Spinal cord (tissue), 10 donors: ENCODE results near the gene KLF4. TPM values are rescaled to one million over a fixed set of nuclear protein-coding genes. Genes with fewer than 3 reads are reported as not detected.
A peak's percentile ranks its signal among the peaks of the same experiment; 100 is the strongest.

Experiments used
- DNase-seq, 6 donors: peaks; one replicate each; pipeline versions ENCODE4 v3.0.0 to v3.0.0-alpha.2; 2013 to 2015; ENCODE audit warnings: low spot score in 6 of 6, low read depth in 4 of 6
- H3K27ac ChIP-seq: one replicate; pipeline ENCODE4 v1.5.1; 2013; ENCODE audit warnings: low read depth, low read length, control low read depth
- H3K27me3 ChIP-seq: one replicate; pipeline ENCODE4 v1.6.1; 2013; ENCODE audit warnings: low read length; ENCODE audit not compliant: control insufficient read depth, insufficient read depth
- H3K36me3 ChIP-seq: one replicate; pipeline ENCODE4 v1.6.1; 2013; ENCODE audit warnings: low read length; ENCODE audit not compliant: control insufficient read depth, insufficient read depth
- H3K4me1 ChIP-seq: one replicate; pipeline ENCODE4 v1.6.1; 2013; ENCODE audit warnings: low read length; ENCODE audit not compliant: control insufficient read depth, insufficient read depth
- H3K4me3 ChIP-seq: one replicate; pipeline ENCODE4 v1.5.1; 2013; ENCODE audit warnings: low read depth, low read length, control low read depth
- H3K9me3 ChIP-seq: one replicate; pipeline ENCODE4 v1.6.1; 2013; ENCODE audit warnings: low read length; ENCODE audit not compliant: control insufficient read depth, insufficient read depth
- WGBS: methylation state at CpG from one replicate; pipeline ENCODE4 v1.1.5; 2013; ENCODE audit warnings: missing lambda C conversion rate; ENCODE audit not compliant: insufficient coverage; 5-methylcytosine and 5-hydroxymethylcytosine counted together
- polyA plus RNA-seq, 2 donors: library from polyadenylated mRNA; unstranded; fragments of 120-200 nt; gene quantifications; one replicate each; pipeline ENCODE4 v1.2.1, GENCODE V29; 2013; ENCODE audit not compliant: insufficient read length in 2 of 2
- total RNA-seq, 2 donors: library from RNA; depleted of rRNA in 1 of 2; stranded (reverse); fragments of 120-200 nt in 1 of 2; fragments of >200 nt in 1 of 2; gene quantifications; one replicate each; pipeline versions ENCODE4 v1.2.3 to v1.2.4, GENCODE V29; 2013 to 2014
- donor health status: healthy.

Gene KLF4
- total and polyA plus RNA-seq, 4 donors: 13.5 to 42.9 (median 30.4) TPM

DNA sequence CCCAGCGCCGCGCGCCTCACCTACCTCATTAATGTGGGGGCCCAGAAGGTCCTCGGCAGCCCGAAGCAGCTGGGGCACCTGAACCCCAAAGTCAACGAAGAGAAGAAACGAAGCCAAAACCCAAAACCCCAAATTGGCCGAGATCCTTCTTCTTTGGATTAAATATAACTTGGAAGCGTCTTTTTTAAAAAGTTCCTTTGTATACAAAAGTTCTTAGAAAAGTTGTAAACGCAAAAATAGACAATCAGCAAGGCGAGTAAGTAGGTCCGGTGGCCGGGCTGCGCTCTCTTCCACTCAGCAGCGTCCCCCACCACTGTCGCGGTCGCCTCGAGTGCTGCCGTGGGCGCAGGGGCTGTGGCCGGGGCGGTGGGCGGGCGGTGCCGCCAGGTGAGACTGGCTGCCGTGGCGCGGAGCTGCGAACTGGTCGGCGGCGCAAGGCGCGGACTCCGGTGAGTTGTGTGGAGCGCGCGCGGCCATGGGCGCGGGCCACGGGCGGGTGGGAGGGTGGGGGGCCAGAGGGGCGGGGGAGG is 360 bp downstream of the KLF4 start:
- Histone ChIP-seq H3K27me3 (peaks cover 47% of the 10 kb centered on the region), H3K9me3 (no peaks in the 10 kb centered on the region), H3K4me1 (peaks cover 47% of the 10 kb centered on the region), H3K4me3 (peak overlapping the region; percentile 64), H3K27ac (peak overlapping the region; percentile 68), H3K36me3 (no peaks in the 10 kb centered on the region)
- 0% methylated on average over 16 of the region's 46 CpGs for WGBS
- peak in 1 of 6 donors; percentile 36 for DNase-seq

DNA sequence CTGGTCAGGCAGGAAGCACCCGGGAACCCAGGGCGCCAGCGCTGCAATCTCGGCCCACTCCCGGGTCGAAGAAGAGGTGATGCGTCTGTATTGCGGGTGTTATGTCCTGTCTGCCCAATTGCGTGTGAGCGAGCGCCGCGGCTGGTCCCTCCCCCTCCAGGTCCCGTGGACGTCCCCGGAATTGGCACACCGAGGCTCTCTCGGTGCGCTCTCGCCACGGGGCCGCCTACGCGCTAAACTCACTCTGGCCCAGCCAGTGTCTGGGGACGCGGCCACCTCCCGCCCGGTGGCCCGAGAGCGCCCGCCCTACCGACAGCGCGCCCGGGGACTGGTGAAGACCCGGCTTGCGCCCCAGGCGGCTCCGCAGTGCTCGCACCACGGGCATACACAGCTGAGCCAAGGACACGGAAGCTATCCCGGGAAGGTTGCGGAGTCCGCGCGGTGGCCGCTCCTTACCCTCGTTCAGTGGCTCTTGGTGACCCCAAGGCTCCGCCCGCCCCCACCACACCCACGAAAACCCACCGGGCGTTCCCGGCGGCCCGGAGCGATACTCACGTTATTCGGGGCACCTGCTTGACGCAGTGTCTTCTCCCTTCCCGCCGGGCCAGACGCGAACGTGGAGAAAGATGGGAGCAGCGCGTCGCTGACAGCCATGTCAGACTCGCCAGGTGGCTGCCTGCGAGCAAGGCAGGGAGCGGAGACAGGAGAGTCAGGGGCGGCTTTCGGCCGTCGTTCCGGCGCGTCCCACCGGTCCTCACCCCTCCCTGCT is 1.0 kb downstream of the KLF4 start:
- H3K27ac ChIP-seq: peak overlapping the region; percentile 68
- peak overlapping the region; percentile 64 for H3K4me3 ChIP-seq
- peaks cover 47% of the 10 kb centered on the region for H3K4me1 ChIP-seq
- under 1% methylated on average over 80 of the region's 80 CpGs for WGBS
- no peaks in the 10 kb centered on the region for H3K36me3 ChIP-seq
- DNase-seq: peak in 2 of 6 donors; percentile 55 to 66
- peaks cover 47% of the 10 kb centered on the region for H3K27me3 ChIP-seq
- no peaks in the 10 kb centered on the region for H3K9me3 ChIP-seq

DNA sequence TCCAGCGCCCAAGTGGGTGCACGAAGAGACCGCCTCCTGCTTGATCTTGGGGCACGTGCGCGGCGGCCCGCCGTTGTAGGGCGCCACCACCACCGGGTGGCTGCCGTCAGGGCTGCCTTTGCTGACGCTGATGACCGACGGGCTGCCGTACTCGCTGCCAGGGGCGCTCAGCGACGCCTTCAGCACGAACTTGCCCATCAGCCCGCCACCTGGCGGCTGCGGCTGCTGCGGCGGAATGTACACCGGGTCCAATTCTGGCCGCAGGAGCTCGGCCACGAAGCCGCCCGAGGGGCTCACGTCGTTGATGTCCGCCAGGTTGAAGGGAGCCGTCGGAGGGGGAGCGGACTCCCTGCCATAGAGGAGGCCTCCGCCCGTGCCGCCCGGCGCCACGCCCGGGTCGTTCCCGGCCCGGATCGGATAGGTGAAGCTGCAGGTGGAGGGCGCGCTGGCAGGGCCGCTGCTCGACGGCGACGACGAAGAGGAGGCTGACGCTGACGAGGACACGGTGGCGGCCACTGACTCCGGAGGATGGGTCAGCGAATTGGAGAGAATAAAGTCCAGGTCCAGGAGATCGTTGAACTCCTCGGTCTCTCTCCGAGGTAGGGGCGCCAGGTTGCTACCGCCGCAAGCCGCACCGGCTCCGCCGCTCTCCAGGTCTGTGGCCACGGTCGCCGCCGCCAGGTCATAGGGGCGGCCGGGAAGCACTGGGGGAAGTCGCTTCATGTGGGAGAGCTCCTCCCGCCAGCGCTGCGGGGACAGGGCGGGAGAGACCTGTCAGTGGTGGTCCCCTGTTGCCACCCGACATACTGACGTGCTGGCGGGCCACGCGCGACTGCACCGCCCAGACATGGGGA is 1.8 kb downstream of the KLF4 start:
- Histone ChIP-seq H3K36me3 (no peaks in the 10 kb centered on the region), H3K4me1 (peaks cover 47% of the 10 kb centered on the region), H3K27me3 (peaks cover 47% of the 10 kb centered on the region), H3K27ac (peak overlapping the region; percentile 60), H3K4me3 (peak overlapping the region; percentile 64), H3K9me3 (no peaks in the 10 kb centered on the region)
- peak in 2 of 6 donors; percentile 79 to 81 for DNase-seq
- WGBS: 2% methylated on average over 91 of the region's 91 CpGs

DNA sequence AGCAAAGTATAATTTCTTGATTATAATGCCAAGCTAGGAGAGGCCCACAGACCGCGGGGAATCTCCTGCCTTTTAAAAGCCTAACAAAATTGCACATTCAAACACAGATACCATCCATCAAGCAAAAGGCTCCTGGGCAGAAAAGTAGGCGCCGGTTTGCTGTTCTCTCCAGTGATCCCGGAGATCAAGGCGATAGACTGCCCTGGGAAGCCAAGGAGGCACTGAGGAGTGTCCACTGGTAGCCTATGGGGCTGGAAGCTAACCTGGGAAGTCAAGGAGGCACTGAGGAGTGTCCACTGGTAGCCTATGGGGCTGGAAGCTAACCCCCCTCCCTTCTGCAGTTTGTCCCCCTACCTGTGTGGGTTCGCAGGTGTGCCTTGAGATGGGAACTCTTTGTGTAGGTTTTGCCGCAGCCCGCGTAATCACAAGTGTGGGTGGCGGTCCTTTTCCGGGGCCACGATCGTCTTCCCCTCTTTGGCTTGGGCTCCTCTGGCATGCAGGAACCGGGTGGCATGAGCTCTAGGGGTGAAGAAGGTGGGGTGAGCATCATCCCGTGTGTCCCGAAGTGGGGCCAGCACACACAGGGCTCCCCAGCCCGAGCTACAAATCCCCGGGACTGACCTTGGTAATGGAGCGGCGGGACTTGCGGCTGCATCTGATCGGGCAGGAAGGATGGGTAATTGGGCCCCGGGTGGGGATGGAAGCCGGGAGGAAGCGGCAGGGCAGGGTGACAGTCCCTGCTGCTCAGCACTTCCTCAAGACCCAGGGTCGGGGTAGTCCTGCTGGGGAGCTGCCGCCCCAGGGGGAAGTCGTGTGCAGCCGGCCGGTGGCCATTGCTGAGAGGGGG is 2.7 kb downstream of the KLF4 start:
- Histone ChIP-seq H3K9me3 (no peaks in the 10 kb centered on the region), H3K27ac (peak overlapping the region; percentile 33), H3K27me3 (peaks cover 46% of the 10 kb centered on the region), H3K4me1 (peaks cover 47% of the 10 kb centered on the region), H3K36me3 (no peaks in the 10 kb centered on the region), H3K4me3 (peak overlapping the region; percentile 64)
- DNase-seq: peak in 2 of 6 donors; percentile 21 to 29
- WGBS: 13% methylated on average over 22 of the region's 31 CpGs

DNA sequence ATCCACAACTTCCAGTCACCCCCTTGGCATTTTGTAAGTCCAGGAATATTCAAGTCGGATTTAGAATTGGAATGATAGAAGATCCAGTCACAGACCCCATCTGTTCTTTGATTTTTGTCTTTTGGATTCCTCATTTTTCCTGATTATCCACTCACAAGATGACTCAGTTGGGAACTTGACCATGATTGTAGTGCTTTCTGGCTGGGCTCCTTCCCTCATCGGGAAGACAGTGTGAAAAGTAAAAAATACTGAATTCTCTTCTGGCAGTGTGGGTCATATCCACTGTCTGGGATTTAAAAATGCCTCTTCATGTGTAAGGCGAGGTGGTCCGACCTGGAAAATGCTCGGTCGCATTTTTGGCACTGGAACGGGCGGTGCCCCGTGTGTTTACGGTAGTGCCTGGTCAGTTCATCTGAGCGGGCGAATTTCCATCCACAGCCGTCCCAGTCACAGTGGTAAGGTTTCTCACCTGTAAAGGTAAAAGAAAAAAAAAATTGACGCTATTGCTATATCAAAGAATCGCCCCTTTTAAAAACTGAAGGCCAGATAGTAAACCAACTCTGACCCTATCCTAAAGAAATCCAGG is 4.0 kb downstream of the KLF4 start:
- H3K27me3 ChIP-seq: peaks cover 33% of the 10 kb centered on the region
- no peaks in the 10 kb centered on the region for H3K9me3 ChIP-seq
- H3K4me3 ChIP-seq: peak overlapping the region; percentile 64
- no peaks in the 10 kb centered on the region for H3K36me3 ChIP-seq
- peaks cover 33% of the 10 kb centered on the region for H3K4me1 ChIP-seq
- DNase-seq: no peak
- WGBS: 79% methylated on average over 9 of the region's 15 CpGs
- peak overlapping the region; percentile 52 for H3K27ac ChIP-seq

DNA sequence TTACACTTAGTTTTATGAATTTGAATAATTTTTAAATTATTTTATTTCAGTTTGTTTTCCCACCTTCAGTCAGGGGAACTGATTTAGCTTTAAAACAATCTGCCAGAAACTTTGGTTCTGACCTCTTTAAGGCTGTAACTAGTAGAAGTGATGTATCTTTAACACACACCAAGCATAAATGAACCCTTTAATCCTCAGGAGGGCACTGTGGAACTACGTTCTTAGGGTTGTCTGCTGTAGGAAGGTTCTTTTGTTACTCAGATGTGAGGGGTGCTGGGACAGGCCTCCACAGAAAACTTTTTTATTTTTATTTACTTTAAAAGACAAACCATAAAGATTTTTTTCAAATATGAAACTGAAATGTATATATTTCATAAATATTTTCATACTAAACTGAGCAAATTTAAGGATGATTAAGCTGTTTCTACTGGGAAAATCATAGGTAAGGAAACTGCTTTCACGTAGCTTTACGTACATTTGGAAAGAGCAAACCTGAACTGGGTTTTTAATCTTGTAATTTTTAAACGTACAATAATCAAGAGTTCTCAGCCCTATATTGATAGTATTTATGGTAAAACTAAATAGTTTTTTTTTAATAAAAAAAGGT is 5.3 kb downstream of the KLF4 start:
- Histone ChIP-seq H3K9me3 (no peaks in the 10 kb centered on the region), H3K4me1 (peaks cover 26% of the 10 kb centered on the region), H3K36me3 (no peaks in the 10 kb centered on the region), H3K27me3 (peaks cover 26% of the 10 kb centered on the region), H3K4me3 (no peak overlapping the region), H3K27ac (no peak overlapping the region)
- no CpG with 5 or more reads among the region's 4 CpGs for WGBS
- DNase-seq: peak in 2 of 6 donors; percentile 90 to 92

DNA sequence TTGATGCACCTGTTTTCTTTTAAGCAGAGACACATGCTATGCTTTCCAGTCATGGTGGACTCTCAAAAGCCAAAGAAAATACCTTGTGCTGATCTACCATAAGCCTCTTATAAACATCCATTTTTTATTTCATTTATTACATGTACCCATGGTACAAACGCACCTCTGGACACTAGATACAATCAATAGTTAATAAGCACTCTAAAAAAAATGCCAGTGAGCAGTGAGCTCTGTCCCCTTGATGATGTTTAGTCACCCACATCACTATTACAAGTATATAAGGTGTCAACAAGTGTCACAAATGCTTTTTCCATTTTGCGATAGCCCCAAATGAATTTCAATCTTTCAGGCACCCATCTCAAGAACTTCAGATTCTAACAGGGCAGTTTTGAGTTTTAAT is 5.9 kb downstream of the KLF4 start:
- Histone ChIP-seq H3K9me3 (no peaks in the 10 kb centered on the region), H3K27me3 (peaks cover 20% of the 10 kb centered on the region), H3K4me3 (no peak overlapping the region), H3K4me1 (peaks cover 21% of the 10 kb centered on the region), H3K27ac (no peak overlapping the region), H3K36me3 (no peaks in the 10 kb centered on the region)
- DNase-seq: no peak
- WGBS: no CpG with 5 or more reads among the region's 2 CpGs

DNA sequence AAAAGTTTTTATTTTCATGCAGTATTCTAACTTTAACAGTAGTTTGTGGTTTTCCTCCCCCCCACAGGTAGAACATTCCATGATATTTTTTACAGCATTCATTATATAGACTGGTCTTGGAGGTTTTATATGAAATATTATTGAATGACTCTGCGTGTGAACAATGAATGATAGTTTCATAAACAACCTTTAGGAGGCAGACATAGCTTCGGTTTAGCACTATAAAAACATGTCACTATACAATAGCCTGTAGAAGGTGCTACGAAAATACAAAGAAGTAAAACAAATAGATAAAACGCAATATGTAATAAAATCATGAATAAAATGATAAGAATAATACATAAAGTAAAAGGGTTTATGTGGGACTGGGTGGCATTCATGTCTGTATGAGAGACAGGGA is 8.5 kb downstream of the KLF4 start:
- Histone ChIP-seq H3K36me3 (no peaks in the 10 kb centered on the region), H3K27ac (no peak overlapping the region), H3K9me3 (no peaks in the 10 kb centered on the region), H3K27me3 (no peaks in the 10 kb centered on the region), H3K4me1 (no peaks in the 10 kb centered on the region), H3K4me3 (no peak overlapping the region)
- no CpG with 5 or more reads among the region's 4 CpGs for WGBS
- DNase-seq: peak in 1 of 6 donors; percentile 26
